HepG2 (cell line): ENCODE results near the gene ZBTB2. TPM values are rescaled to one million over a fixed set of nuclear protein-coding genes. Genes with fewer than 3 reads are reported as not detected.
A peak's percentile ranks its signal among the peaks of the same experiment; 100 is the strongest.

Source experiments
- ATAC-seq: fragments of 200-7000 bp; cut with Tn5 transposase; 3 replicates; pipeline ENCODE4 v1.9.1; 2020; ENCODE audit warnings: mild to moderate bottlenecking, moderate library complexity
- BruUV-seq: library from RNA; stranded (reverse); fragments of 400-500 nt; replicated peaks from 2 replicates; lab custom pipeline; 2021; lab: Mats Ljungman, UMichigan
- CTCF ChIA-PET: fragments of 300-600 bp; formaldehyde crosslinking; extraction: SDS; loops from one replicate; lab custom pipeline; 2021; ENCODE audit warnings: low total read pairs, inconsistent platforms, low intra/inter-chr PET ratio; lab: Yijun Ruan, JAX
- POLR2A ChIA-PET: fragments of 350-600 bp; sonication (Branson Sonifier 250); formaldehyde crosslinking; loops from one replicate; lab custom pipeline; 2020; ENCODE audit warnings: antibody characterized with exemption, inconsistent platforms; lab: Yijun Ruan, JAX
- DNase-seq: peaks from one replicate; pipeline ENCODE4 v3.0.0-alpha.2; 2015; ENCODE audit warnings: low spot score
- FAIRE-seq: peaks from 3 replicates; lab custom pipeline; 2011; peaks lifted over from hg19 to GRCh38; lab: Jason Lieb, UNC
- H2AFZ ChIP-seq: one replicate; pipeline ENCODE4 v1.6.1; 2011; ENCODE audit warnings: low read length, inconsistent platforms
- H3K27ac ChIP-seq: fragments of 300-600 bp; 3 replicates; pipeline ENCODE4 v1.8.0; 2011; ENCODE audit warnings: mixed run types, mild to moderate bottlenecking, mixed read lengths, low read length, inconsistent platforms; ENCODE audit not compliant: insufficient read depth; ENCODE audit errors: extremely low read length
- H3K27me3 ChIP-seq, 2 experiments: fragments of 200-600 bp in 1 of 2; 2 replicates in 1 of 2; 3 replicates in 1 of 2; pipeline versions ENCODE4 v1.6.0 to v1.8.0; 2011; ENCODE audit warnings: low read length in 2 of 2, mild to moderate bottlenecking in 2 of 2, moderate library complexity in 2 of 2, inconsistent platforms in 1 of 2; ENCODE audit not compliant: insufficient read depth in 2 of 2, control insufficient read depth in 1 of 2
- H3K36me3 ChIP-seq, 2 experiments: fragments of 200-600 bp in 1 of 2; replicated peaks in 1 of 2; 2 replicates in 1 of 2; 3 replicates in 1 of 2; pipeline versions ENCODE4 v1.5.1 to v1.8.0; 2011; ENCODE audit warnings: low read length in 2 of 2, inconsistent platforms in 1 of 2; ENCODE audit not compliant: insufficient read depth in 2 of 2, control insufficient read depth in 1 of 2
- H3K4me1 ChIP-seq: 2 replicates; pipeline ENCODE4 v1.5.1; 2012; ENCODE audit warnings: low read length, inconsistent platforms; ENCODE audit not compliant: insufficient read depth
- H3K4me2 ChIP-seq: 2 replicates; pipeline ENCODE4 v1.6.0; 2011; ENCODE audit warnings: low read depth, low read length, inconsistent platforms
- H3K4me3 ChIP-seq, 3 experiments: fragments of 200-600 bp in 1 of 3; sonication (generic), shearing (Covaris generic) in 1 of 3; replicated peaks in 1 of 3; 2 replicates each; pipeline ENCODE4 v1.5.1; 2011 to 2016; ENCODE audit warnings: low read length in 3 of 3, inconsistent platforms in 2 of 3, low read depth in 2 of 3, mild to moderate bottlenecking in 2 of 3, control low read depth in 1 of 3, mixed read lengths in 1 of 3; ENCODE audit not compliant: insufficient read depth in 1 of 3
- H3K79me2 ChIP-seq: one replicate; pipeline ENCODE4 v1.6.1; 2011; ENCODE audit warnings: low read length, inconsistent platforms; ENCODE audit not compliant: insufficient read depth
- H3K9ac ChIP-seq: 2 replicates; pipeline ENCODE4 v1.6.0; 2011; ENCODE audit warnings: mild to moderate bottlenecking, low read depth, low read length, inconsistent platforms; ENCODE audit not compliant: insufficient read depth
- H3K9me3 ChIP-seq: 2 replicates; pipeline ENCODE4 v1.5.1; 2012; ENCODE audit warnings: mild to moderate bottlenecking, low read length
- H4K20me1 ChIP-seq: 2 replicates; pipeline ENCODE4 v1.6.0; 2011; ENCODE audit warnings: inconsistent platforms, mild to moderate bottlenecking, low read length, moderate library complexity; ENCODE audit not compliant: insufficient read depth
- CHD4 ChIP-seq: fragments of 200-600 bp; sonication (generic); IDR thresholded peaks from 2 replicates; pipeline ENCODE4 v1.7.0; 2017; ENCODE audit warnings: mild to moderate bottlenecking, low read length, borderline replicate concordance
- NONO ChIP-seq, 2 experiments: fragments of 450-650 bp in 1 of 2; sonication (generic) in 1 of 2; formaldehyde crosslinking in 1 of 2; IDR thresholded peaks in 1 of 2; conservative IDR thresholded peaks in 1 of 2; 2 replicates each; pipeline versions ENCODE4 v1.6.1 to v1.8.0; 2017 to 2022; ENCODE audit warnings: mild to moderate bottlenecking in 1 of 2, missing genetic modification reagents in 1 of 2, moderate library complexity in 1 of 2
- NR3C1 ChIP-seq: sonication (generic); formaldehyde crosslinking; IDR thresholded peaks from 2 replicates; pipeline ENCODE4 v1.4.0; 2020; ENCODE audit warnings: missing genetic modification reagents
- PCBP2 ChIP-seq: fragments of 200-400 bp; formaldehyde crosslinking; optimal IDR thresholded peaks from 2 replicates; pipeline ENCODE3; 2018; ENCODE audit warnings: low read length, low read depth; ENCODE audit not compliant: poor library complexity, severe bottlenecking
- PHF21A ChIP-seq: sonication (generic); formaldehyde crosslinking; IDR thresholded peaks from 2 replicates; pipeline ENCODE4 v1.5.0; 2020; ENCODE audit warnings: mild to moderate bottlenecking, missing genetic modification reagents
- RFX5 ChIP-seq: IDR thresholded peaks from 2 replicates; pipeline ENCODE4 v1.6.1; 2011; ENCODE audit warnings: low read depth, low read length, improper control_type of control experiment
- SOX13 ChIP-seq, 3 experiments: fragments of 450-650 bp in 1 of 3; sonication (generic) in 1 of 3; formaldehyde crosslinking in 1 of 3; IDR thresholded peaks in 2 of 3; conservative IDR thresholded peaks in 1 of 3; 2 replicates each; pipeline versions ENCODE4 v1.5.0 to v1.6.1; 2016 to 2020; ENCODE audit warnings: antibody characterized with exemption in 1 of 3, mild to moderate bottlenecking in 1 of 3, missing compliant biosample characterization in 1 of 3, missing genetic modification reagents in 1 of 3, moderate library complexity in 1 of 3
- SP4 ChIP-seq: sonication (generic); formaldehyde crosslinking; IDR thresholded peaks from 2 replicates; pipeline ENCODE4 v1.8.1; 2023; ENCODE audit warnings: mild to moderate bottlenecking, missing genetic modification reagents
- TBL1XR1 ChIP-seq: fragments of 150-350 bp; IDR thresholded peaks from 2 replicates; pipeline ENCODE4 v1.6.1; 2014; ENCODE audit warnings: borderline replicate concordance, low read length; ENCODE audit not compliant: partially characterized antibody
- ZBTB7B ChIP-seq: sonication (generic); formaldehyde crosslinking; IDR thresholded peaks from 2 replicates; pipeline ENCODE4 v1.4.0; 2020; ENCODE audit warnings: missing genetic modification reagents
- ZFP37 ChIP-seq: sonication (generic); formaldehyde crosslinking; IDR thresholded peaks from 2 replicates; pipeline ENCODE4 v1.4.0; 2020; ENCODE audit warnings: missing genetic modification reagents, borderline replicate concordance
- ZFY ChIP-seq: sonication (generic); formaldehyde crosslinking; IDR thresholded peaks from 2 replicates; pipeline ENCODE4 v1.4.0; 2020; ENCODE audit warnings: missing genetic modification reagents
- ZNF550 ChIP-seq: sonication (generic); formaldehyde crosslinking; IDR thresholded peaks from 2 replicates; pipeline ENCODE4 v1.4.0; 2020; ENCODE audit warnings: mild to moderate bottlenecking, missing genetic modification reagents, borderline replicate concordance
- ZNF709 ChIP-seq: sonication (generic); formaldehyde crosslinking; IDR thresholded peaks from 2 replicates; pipeline ENCODE4 v1.5.0; 2020; ENCODE audit warnings: mild to moderate bottlenecking, missing genetic modification reagents
- ZNF790 ChIP-seq: sonication (generic); formaldehyde crosslinking; IDR thresholded peaks from 2 replicates; pipeline ENCODE4 v1.8.0; 2022; ENCODE audit warnings: missing genetic modification reagents, mild to moderate bottlenecking, borderline replicate concordance
- WGBS: methylation state at CpG from one replicate; pipeline ENCODE4 v1.1.6; 2017; ENCODE audit warnings: low lambda C conversion rate; 5-methylcytosine and 5-hydroxymethylcytosine counted together
- in situ Hi-C: cut with HindIII; loops from 2 replicates; pipeline ENCODE4 v1.10.0; 2017; ENCODE audit warnings: low pct_unique_long_range_greater_than_20kb; ENCODE audit not compliant: extremely low pct_ligation_motif_present
- intact Hi-C: fragments of 100-400 bp; cut with micrococcal nuclease; formaldehyde crosslinking; loops from one replicate; pipeline ENCODE4 v1.10.0; 2022; ENCODE audit not compliant: unreplicated experiment
- polyA plus RNA-seq, 8 experiments: library from polyadenylated mRNA; depleted of rRNA in 3 of 8; stranded (reverse) in 7 of 8; unstranded in 1 of 8; fragments of >200 nt; fragmentation: Illumina TruSeq in 4 of 8; extraction: Trizol in 4 of 8; gene quantifications; 2 replicates each; pipeline versions ENCODE4 v1.2.1 to v1.2.3, GENCODE V29; 2011 to 2016; ENCODE audit warnings: low read depth in 4 of 8, missing spikeins in 1 of 8, mixed read lengths in 1 of 8; ENCODE audit not compliant: insufficient read depth in 1 of 8
- total RNA-seq, 5 experiments: library from RNA; depleted of rRNA; stranded (reverse); fragments of >200 nt; fragmentation: Illumina TruSeq; extraction: Trizol; gene quantifications; 2 replicates each; pipeline ENCODE4 v1.2.3, GENCODE V29; 2016; ENCODE audit warnings: low read depth in 1 of 5
- TF ChIP-seq, protein P1 (sequence below): IDR thresholded peaks from 2 replicates; pipeline ENCODE4 v1.6.1; 2016; ENCODE audit warnings: low read depth, control low read depth
- TF ChIP-seq, protein P2 (sequence below): sonication (generic); formaldehyde crosslinking; IDR thresholded peaks from 2 replicates; pipeline ENCODE4 v1.8.1; 2023; ENCODE audit warnings: mild to moderate bottlenecking, missing genetic modification reagents
- TF ChIP-seq, protein P3 (sequence below), 2 experiments: sonication (generic) in 1 of 2; formaldehyde crosslinking in 1 of 2; IDR thresholded peaks; 2 replicates each; pipeline versions ENCODE4 v1.4.0 to v1.6.1; 2018 to 2020; ENCODE audit warnings: missing genetic modification reagents in 2 of 2, borderline replicate concordance in 1 of 2, low read depth in 1 of 2, mild to moderate bottlenecking in 1 of 2, missing biosample characterization in 1 of 2

The ZBTB2 gene
- total and polyA plus RNA-seq, 2 of the 13 experiments (the other 11 are each of a cell fraction or from before 2014, with no cell fraction given): 15.4 to 22.8 TPM

DNA sequence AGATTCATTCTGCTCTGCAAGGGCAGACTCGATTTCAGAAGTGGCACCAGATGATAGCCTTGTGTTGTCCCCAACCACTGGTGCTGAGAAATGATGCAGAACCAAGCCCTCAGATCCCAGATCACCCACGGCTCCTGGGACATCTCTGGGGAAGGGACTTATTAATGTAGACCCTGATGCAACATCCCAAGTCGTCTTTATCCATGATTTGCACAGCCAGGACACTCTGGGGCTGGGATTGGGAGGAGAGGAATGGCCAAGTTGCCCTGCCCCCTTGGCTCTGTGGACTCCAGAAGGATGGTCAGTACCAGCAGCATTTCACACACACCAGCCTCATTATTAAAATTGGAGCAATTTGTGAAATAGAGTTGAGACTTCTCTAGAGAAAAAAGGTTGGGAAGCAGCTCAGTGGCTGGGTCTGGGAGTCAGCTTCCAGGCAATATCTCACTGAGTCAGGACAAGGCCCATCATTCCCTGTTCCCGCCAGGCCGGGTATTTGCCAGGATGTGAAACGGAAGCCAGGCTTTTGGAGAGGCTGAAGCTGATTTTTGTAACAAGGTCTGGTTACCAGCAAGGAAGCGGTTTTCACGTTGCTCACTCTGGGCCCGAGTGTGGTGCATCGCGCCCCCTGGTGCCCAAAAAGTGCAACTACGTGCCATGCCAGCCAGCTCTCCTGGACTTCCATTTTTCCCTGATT, 67.4 kb downstream of the ZBTB2 start:
- DNase-seq: peak; percentile 69
- Histone ChIP-seq H3K9me3 (no peaks in the 10 kb centered on the region), H3K4me1 (peaks cover 45% of the 10 kb centered on the region), H3K36me3 (no peaks in the 10 kb centered on the region), H3K4me2 (peak overlapping the region; percentile 84), H2AFZ (peak overlapping the region; percentile 77), H4K20me1 (no peaks in the 10 kb centered on the region), H3K27ac (no peak overlapping the region), H3K4me3 (peak overlapping the region in 2 of 3 experiments; percentile 70 to 81; a peak in 3 of 6 replicates), H3K79me2 (no peaks in the 10 kb centered on the region), H3K27me3 (no peaks in the 10 kb centered on the region; a peak in 1 of 5 replicates), H3K9ac (peak overlapping the region; percentile 32; the same call in 1 of the 2 replicates)
- peak; percentile 81 for ATAC-seq
- intact Hi-C loops (loop anchor here (1.0 to 10.0 kb wide), 5 partner anchors 119 to 432 kb away; no protein-coding TSS in a partner anchor), in situ Hi-C loops (no loop called here)
- BruUV-seq: no TSS peak
- CTCF ChIA-PET: interaction anchor here (1.0 to 5.5 kb wide), 6 partner anchors 11 to 432 kb away, joined by 3 to 67 read pairs (median 6); no protein-coding TSS in a partner anchor
- peak; percentile 70 for FAIRE-seq
- POLR2A ChIA-PET: interaction anchor here (0.8 to 3.1 kb wide), 7 partner anchors 13 to 432 kb away, joined by 3 to 17 read pairs (median 4); no protein-coding TSS in a partner anchor
- 13% methylated on average over 10 of the region's 12 CpGs for WGBS
- TF ChIP-seq TBL1XR1 (no peak), NONO (IDR thresholded peaks at IDR 0.05) (no peak), NONO (CRISPR knock-in tag; conservative IDR thresholded peaks at IDR 0.05) (no peak), PCBP2 (no peak), ZFP37 (CRISPR knock-in tag) (peak; percentile 40; the same call in 1 of the 2 replicates), SP4 (no peak), CHD4 (no peak), ZNF550 (CRISPR knock-in tag) (no peak), ZNF790 (no peak; the same call in 1 of the 2 replicates), ZFY (CRISPR knock-in tag) (peak; percentile 22; the same call in 1 of the 2 replicates), ZBTB7B (CRISPR knock-in tag) (0 out of 2 replicates have a peak, but pooled peaks have one; percentile 23), PHF21A (CRISPR knock-in tag) (peak; percentile 41; the same call in 1 of the 2 replicates), RFX5 (no peak), SOX13 (IDR thresholded peaks at IDR 0.05) (no peak), SOX13 (CRISPR knock-in tag; conservative IDR thresholded peaks at IDR 0.05 in 1 of 2, IDR thresholded peaks at IDR 0.05 in 1 of 2) (peak in 1 of 2 experiments; percentile 27; a peak in 1 of 4 replicates), NR3C1 (CRISPR knock-in tag) (no peak), ZNF709 (CRISPR knock-in tag) (peak; percentile 60; the same call in 1 of the 2 replicates)
- TF ChIP-seq, protein P1, sequence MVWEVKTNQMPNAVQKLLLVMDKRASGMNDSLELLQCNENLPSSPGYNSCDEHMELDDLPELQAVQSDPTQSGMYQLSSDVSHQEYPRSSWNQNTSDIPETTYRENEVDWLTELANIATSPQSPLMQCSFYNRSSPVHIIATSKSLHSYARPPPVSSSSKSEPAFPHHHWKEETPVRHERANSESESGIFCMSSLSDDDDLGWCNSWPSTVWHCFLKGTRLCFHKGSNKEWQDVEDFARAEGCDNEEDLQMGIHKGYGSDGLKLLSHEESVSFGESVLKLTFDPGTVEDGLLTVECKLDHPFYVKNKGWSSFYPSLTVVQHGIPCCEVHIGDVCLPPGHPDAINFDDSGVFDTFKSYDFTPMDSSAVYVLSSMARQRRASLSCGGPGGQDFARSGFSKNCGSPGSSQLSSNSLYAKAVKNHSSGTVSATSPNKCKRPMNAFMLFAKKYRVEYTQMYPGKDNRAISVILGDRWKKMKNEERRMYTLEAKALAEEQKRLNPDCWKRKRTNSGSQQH: no peak
- TF ChIP-seq, protein P2, sequence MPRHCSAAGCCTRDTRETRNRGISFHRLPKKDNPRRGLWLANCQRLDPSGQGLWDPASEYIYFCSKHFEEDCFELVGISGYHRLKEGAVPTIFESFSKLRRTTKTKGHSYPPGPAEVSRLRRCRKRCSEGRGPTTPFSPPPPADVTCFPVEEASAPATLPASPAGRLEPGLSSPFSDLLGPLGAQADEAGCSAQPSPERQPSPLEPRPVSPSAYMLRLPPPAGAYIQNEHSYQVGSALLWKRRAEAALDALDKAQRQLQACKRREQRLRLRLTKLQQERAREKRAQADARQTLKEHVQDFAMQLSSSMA (CRISPR knock-in tag): 0 out of 2 replicates have a peak, but pooled peaks have one; percentile 49
- TF ChIP-seq, protein P3, sequence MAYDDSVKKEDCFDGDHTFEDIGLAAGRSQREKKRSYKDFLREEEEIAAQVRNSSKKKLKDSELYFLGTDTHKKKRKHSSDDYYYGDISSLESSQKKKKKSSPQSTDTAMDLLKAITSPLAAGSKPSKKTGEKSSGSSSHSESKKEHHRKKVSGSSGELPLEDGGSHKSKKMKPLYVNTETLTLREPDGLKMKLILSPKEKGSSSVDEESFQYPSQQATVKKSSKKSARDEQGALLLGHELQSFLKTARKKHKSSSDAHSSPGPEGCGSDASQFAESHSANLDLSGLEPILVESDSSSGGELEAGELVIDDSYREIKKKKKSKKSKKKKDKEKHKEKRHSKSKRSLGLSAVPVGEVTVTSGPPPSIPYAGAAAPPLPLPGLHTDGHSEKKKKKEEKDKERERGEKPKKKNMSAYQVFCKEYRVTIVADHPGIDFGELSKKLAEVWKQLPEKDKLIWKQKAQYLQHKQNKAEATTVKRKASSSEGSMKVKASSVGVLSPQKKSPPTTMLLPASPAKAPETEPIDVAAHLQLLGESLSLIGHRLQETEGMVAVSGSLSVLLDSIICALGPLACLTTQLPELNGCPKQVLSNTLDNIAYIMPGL (CRISPR knock-in tag; IDR thresholded peaks at IDR 0.05; ENCODE audit: borderline replicate concordance in 1 of 2, low read depth in 1 of 2): peak; percentile 80 to 81; a peak in 3 of 4 replicates
